Liver (tissue), 9 donors: Measurements from ENCODE around the gene CFTR. TPM values are rescaled to one million over a fixed set of nuclear protein-coding genes. Genes with fewer than 3 reads are reported as not detected.

Experiments used
- DNase-seq: peaks from one replicate; pipeline ENCODE4 v3.0.0-alpha.2; 2017; ENCODE audit warnings: low spot score
- H3K27ac ChIP-seq, 2 donors: one replicate each; pipeline ENCODE4 v1.7.0; 2013; ENCODE audit warnings: inconsistent platforms in 2 of 2, low read length in 2 of 2, control low read depth in 1 of 2, low read depth in 1 of 2, mild to moderate bottlenecking in 1 of 2
- H3K27me3 ChIP-seq, 4 donors: one replicate each; pipeline versions ENCODE4 v1.6.1 to v1.7.0; 2013; ENCODE audit warnings: low read length in 3 of 4, inconsistent platforms in 1 of 4, mild to moderate bottlenecking in 1 of 4, moderate library complexity in 1 of 4; ENCODE audit not compliant: control insufficient read depth in 4 of 4, insufficient read depth in 4 of 4
- H3K36me3 ChIP-seq, 4 donors: one replicate each; pipeline versions ENCODE4 v1.6.1 to v1.7.0; 2013; ENCODE audit warnings: low read length in 3 of 4, mild to moderate bottlenecking in 3 of 4, low read depth in 1 of 4, moderate library complexity in 1 of 4; ENCODE audit not compliant: control insufficient read depth in 4 of 4, insufficient read depth in 3 of 4
- H3K4me1 ChIP-seq, 4 donors: one replicate each; pipeline versions ENCODE4 v1.6.1 to v1.7.0; 2013; ENCODE audit warnings: low read length in 3 of 4, mild to moderate bottlenecking in 3 of 4, moderate library complexity in 1 of 4; ENCODE audit not compliant: control insufficient read depth in 4 of 4, insufficient read depth in 4 of 4
- H3K4me3 ChIP-seq, 3 donors: one replicate each; pipeline versions ENCODE4 v1.6.1 to v1.7.0; 2013; ENCODE audit warnings: low read length in 3 of 3, control low read depth in 1 of 3, low read depth in 1 of 3, mild to moderate bottlenecking in 1 of 3
- H3K9ac ChIP-seq, 2 donors: one replicate each; pipeline ENCODE4 v1.7.0; 2013; ENCODE audit warnings: low read length in 2 of 2, mild to moderate bottlenecking in 2 of 2, moderate library complexity in 2 of 2, control low read depth in 1 of 2, low read depth in 1 of 2
- H3K9me3 ChIP-seq, 4 donors: one replicate each; pipeline versions ENCODE4 v1.6.1 to v1.7.0; 2013; ENCODE audit warnings: low read length in 3 of 4; ENCODE audit not compliant: control insufficient read depth in 4 of 4
- ATF3 ChIP-seq: IDR thresholded peaks from 2 replicates; pipeline ENCODE4 v1.6.1; 2016; ENCODE audit warnings: antibody characterized with exemption
- CTCF ChIP-seq: fragments of 150-350 bp; IDR thresholded peaks from 2 replicates; pipeline ENCODE4 v1.5.1; 2017; ENCODE audit warnings: improper control_type of control experiment, low read depth, low read length; ENCODE audit not compliant: missing input control
- EGR1 ChIP-seq, 2 donors: IDR thresholded peaks; 2 replicates each; pipeline ENCODE4 v1.6.1; 2016 to 2018; ENCODE audit warnings: antibody characterized with exemption in 2 of 2, low read depth in 2 of 2
- FOXA1 ChIP-seq: IDR thresholded peaks from 2 replicates; pipeline ENCODE4 v1.6.1; 2016; ENCODE audit warnings: antibody characterized with exemption
- FOXA2 ChIP-seq: IDR thresholded peaks from 2 replicates; pipeline ENCODE4 v1.6.1; 2016; ENCODE audit warnings: antibody characterized with exemption
- GABPA ChIP-seq, 2 donors: IDR thresholded peaks in 1 of 2; conservative IDR thresholded peaks in 1 of 2; 2 replicates each; pipeline ENCODE4 v1.6.1; 2016; ENCODE audit warnings: antibody characterized with exemption in 2 of 2, mild to moderate bottlenecking in 1 of 2, moderate library complexity in 1 of 2
- HNF4A ChIP-seq, 2 donors: conservative IDR thresholded peaks; 2 replicates each; pipeline ENCODE4 v1.6.1; 2016; ENCODE audit warnings: antibody characterized with exemption in 2 of 2, mild to moderate bottlenecking in 2 of 2
- HNF4G ChIP-seq: IDR thresholded peaks from 2 replicates; pipeline ENCODE4 v1.6.1; 2016; ENCODE audit warnings: antibody characterized with exemption
- JUND ChIP-seq, 2 donors: IDR thresholded peaks; 2 replicates each; pipeline ENCODE4 v1.6.1; 2016; ENCODE audit warnings: antibody characterized with exemption in 2 of 2
- MAX ChIP-seq: IDR thresholded peaks from 2 replicates; pipeline ENCODE4 v1.6.1; 2016; ENCODE audit warnings: antibody characterized with exemption
- NR2F2 ChIP-seq: IDR thresholded peaks from 2 replicates; pipeline ENCODE4 v1.6.1; 2016; ENCODE audit warnings: antibody characterized with exemption
- RAD21 ChIP-seq, 2 donors: IDR thresholded peaks; 2 replicates each; pipeline ENCODE4 v1.6.1; 2016; ENCODE audit warnings: antibody characterized with exemption in 2 of 2, mild to moderate bottlenecking in 2 of 2
- REST ChIP-seq: IDR thresholded peaks from 2 replicates; pipeline ENCODE4 v1.6.1; 2016; ENCODE audit warnings: antibody characterized with exemption, mild to moderate bottlenecking
- RXRA ChIP-seq, 2 donors: IDR thresholded peaks; 2 replicates each; pipeline ENCODE4 v1.6.1; 2017 to 2018; ENCODE audit warnings: antibody characterized with exemption in 2 of 2, mild to moderate bottlenecking in 1 of 2
- SP1 ChIP-seq: IDR thresholded peaks from 2 replicates; pipeline ENCODE4 v1.6.1; 2018; ENCODE audit warnings: antibody characterized with exemption, mild to moderate bottlenecking
- TAF1 ChIP-seq: conservative IDR thresholded peaks from 2 replicates; pipeline ENCODE4 v1.6.1; 2016; ENCODE audit warnings: antibody characterized with exemption, mild to moderate bottlenecking
- YY1 ChIP-seq: IDR thresholded peaks from 2 replicates; pipeline ENCODE4 v1.6.1; 2016; ENCODE audit warnings: antibody characterized with exemption, mild to moderate bottlenecking
- ZBTB33 ChIP-seq: IDR thresholded peaks from 2 replicates; pipeline ENCODE4 v1.6.1; 2016; ENCODE audit warnings: antibody characterized with exemption
- WGBS: extraction: QIAGEN DNeasy Blood & Tissue Kit; methylation state at CpG from one replicate; pipeline ENCODE4 v1.1.7; 2013; 5-methylcytosine and 5-hydroxymethylcytosine counted together
- polyA plus RNA-seq, 2 donors: library from polyadenylated mRNA; stranded (reverse) in 1 of 2; unstranded in 1 of 2; fragments of 200-250 nt in 1 of 2; fragments of >200 nt in 1 of 2; fragmentation: Nextera tagmentation in 1 of 2; extraction: Ambion mirVana in 1 of 2; gene quantifications; one replicate each; pipeline versions ENCODE4 v1.2.1 to v1.2.3, GENCODE V29; 2013 to 2015
- total RNA-seq, 2 donors: library from RNA; depleted of rRNA; stranded (reverse); fragments of >200 nt; gene quantifications; one replicate each; pipeline ENCODE4 v1.2.3, GENCODE V29; 2014
- donor health status: healthy.
- donor health status: healthy.
- donor health status: healthy.
- donor health status: healthy.
- donor health status: healthy.

The CFTR gene
- total and polyA plus RNA-seq, 4 donors, result 0.75 to 10.5 (median 1.3) TPM

GRCh38 chr7:117674617-117675016 lies 194.8 kb downstream of the CFTR start:
- no peak overlapping the region for H3K27ac ChIP-seq
- no peak overlapping the region for H3K4me3 ChIP-seq
- no peak for DNase-seq
- H3K27me3 ChIP-seq, result no peaks in the 10 kb centered on the region
- no peak overlapping the region for H3K9ac ChIP-seq
- TF ChIP-seq FOXA2 (no peak), ATF3 (no peak), MAX (no peak), YY1 (no peak), ZBTB33 (no peak), EGR1 (IDR thresholded peaks at IDR 0.05; ENCODE audit: low read depth in 2 of 2) (no peak), CTCF (no peak), REST (no peak), FOXA1 (no peak), RXRA (IDR thresholded peaks at IDR 0.05) (no peak), RAD21 (IDR thresholded peaks at IDR 0.05) (no peak), JUND (IDR thresholded peaks at IDR 0.05) (no peak), HNF4A (conservative IDR thresholded peaks at IDR 0.05) (no peak), TAF1 (no peak), SP1 (no peak), HNF4G (no peak), GABPA (IDR thresholded peaks at IDR 0.05 in 1 of 2, conservative IDR thresholded peaks at IDR 0.05 in 1 of 2) (no peak), NR2F2 (no peak)
- H3K9me3 ChIP-seq, result no peaks in the 10 kb centered on the region
- no peaks in the 10 kb centered on the region for H3K36me3 ChIP-seq
- peaks cover 0 to 13% (median 5%) of the 10 kb centered on the region in 4 donors for H3K4me1 ChIP-seq
- 6% methylated on average over 3 of the region's 3 CpGs for WGBS
